Right ventricle myocardium superior (tissue), 1 donor: Measurements from ENCODE around the gene HNRNPA2B1. TPM values are rescaled to one million over a fixed set of nuclear protein-coding genes. Genes with fewer than 3 reads are reported as not detected.
"Not testable (repeated sequence)": the region's sequence is repeated elsewhere in the genome, so short reads cannot be mapped to it uniquely, and the experiment has no call there.

Experiments used
- ATAC-seq: fragments of 200-7000 bp; cut with Tn5 transposase; one replicate; pipeline ENCODE4 v1.9.1; 2020; ENCODE audit warnings: mild to moderate bottlenecking; ENCODE audit not compliant: poor library complexity
- DNase-seq: peaks from one replicate; pipeline ENCODE4 v3.0.0-alpha.2; 2020
- intact Hi-C: fragments of 100-400 bp; cut with DNase I; formaldehyde crosslinking; loops from one replicate; pipeline ENCODE4 v1.11.2; 2022
- total RNA-seq: library from RNA; stranded (reverse); fragmentation: NEBNext Ultra II Directional; extraction: Animal tissue kit (Norgen Biotek cat#: 25700); gene quantifications from one replicate; pipeline ENCODE4 v1.2.1, GENCODE V29; 2021
- donor health status: DM: no; HTN: yes; CAD: no; lungs with severe emphysema.

The HNRNPA2B1 gene
- total RNA-seq, 1 donor from 2014 or later, result 400 TPM

- no peak for DNase-seq
- ATAC-seq, result no peak
- intact Hi-C loops, result no loop called here
Observed at GRCh38 chr7:26172048-26172447, 28.5 kb downstream of the HNRNPA2B1 start.

GRCh38 chr7:26171601-26172000 is 28.9 kb downstream of the HNRNPA2B1 start:
- DNase-seq (no peak), ATAC-seq (no peak)
- intact Hi-C loops, result no loop called here

GRCh38 chr7:26170663-26171062 is 29.9 kb downstream of the HNRNPA2B1 start:
- ATAC-seq (no peak), DNase-seq (no peak)
- intact Hi-C loops, result no loop called here

- intact Hi-C loops, result no loop called here
- ATAC-seq (no peak), DNase-seq (no peak)
Observed at GRCh38 chr7:26169271-26169670, 31.3 kb downstream of the HNRNPA2B1 start.

- ATAC-seq (no peak), DNase-seq (no peak)
- intact Hi-C loops, result no loop called here
Observed at GRCh38 chr7:26168458-26169023, 32.0 kb downstream of the HNRNPA2B1 start.

- intact Hi-C loops, result no loop called here
- DNase-seq (no peak), ATAC-seq (no peak)
Observed at GRCh38 chr7:26167303-26167934, 33.1 kb downstream of the HNRNPA2B1 start.

GRCh38 chr7:26166684-26167266 is 33.8 kb downstream of the HNRNPA2B1 start:
- ATAC-seq, result no peak
- no peak for DNase-seq
- intact Hi-C loops, result no loop called here

GRCh38 chr7:26165950-26166683 is 34.4 kb downstream of the HNRNPA2B1 start:
- DNase-seq (no peak), ATAC-seq (no peak)
- intact Hi-C loops, result no loop called here

- ATAC-seq, DNase-seq, intact Hi-C loops: not testable (repeated sequence)
Observed at GRCh38 chr7:26163804-26164203, 36.7 kb downstream of the HNRNPA2B1 start.

- ATAC-seq (no peak), DNase-seq (no peak)
- intact Hi-C loops, result no loop called here
Observed at GRCh38 chr7:26162431-26162830, 38.1 kb downstream of the HNRNPA2B1 start.

GRCh38 chr7:26160896-26161295 is 39.6 kb downstream of the HNRNPA2B1 start:
- ATAC-seq (no peak), DNase-seq (no peak)
- intact Hi-C loops, result no loop called here

GRCh38 chr7:26159243-26159642 is 41.3 kb downstream of the HNRNPA2B1 start:
- no peak for DNase-seq
- intact Hi-C loops, result no loop called here
- ATAC-seq, result no peak

GRCh38 chr7:26157520-26158105 is 42.9 kb downstream of the HNRNPA2B1 start:
- DNase-seq (no peak), ATAC-seq (no peak)
- intact Hi-C loops, result no loop called here

- ATAC-seq (no peak), DNase-seq (no peak)
- intact Hi-C loops, result no loop called here
Observed at GRCh38 chr7:26156451-26157420, 43.8 kb downstream of the HNRNPA2B1 start.

- intact Hi-C loops, result no loop called here
- DNase-seq (no peak), ATAC-seq (no peak)
Observed at GRCh38 chr7:26155531-26156375, 44.8 kb downstream of the HNRNPA2B1 start.

GRCh38 chr7:26153823-26154783 is 46.4 kb downstream of the HNRNPA2B1 start:
- DNase-seq (no peak), ATAC-seq (peak; percentile 42)
- intact Hi-C loops, result no loop called here
